Naive B cell (primary cell): ENCODE results near the gene MECP2. TPM values are rescaled to one million over a fixed set of nuclear protein-coding genes. Genes with fewer than 3 reads are reported as not detected.
A peak's percentile ranks its signal among the peaks of the same experiment; 100 is the strongest.

Source experiments
- ATAC-seq, 2 donors: fragments of 150-1000 bp; cut with Tn5 transposase; 2 replicates each; pipeline ENCODE4 v1.10.0; 2021; ENCODE audit warnings: low read depth in 2 of 2, mild to moderate bottlenecking in 2 of 2, moderate library complexity in 2 of 2
- DNase-seq: peaks from one replicate; pipeline ENCODE4 v3.0.0; 2022
- H3K27ac Mint-ChIP-seq, 6 donors: one replicate each; pipeline ENCODE4 v1.8.0; 2020 to 2022; ENCODE audit warnings: mild to moderate bottlenecking in 6 of 6, mixed read lengths in 6 of 6, moderate library complexity in 5 of 6, inconsistent platforms in 2 of 6
- H3K27me3 Mint-ChIP-seq, 3 donors: one replicate each; pipeline ENCODE4 v1.8.0; 2021 to 2022; ENCODE audit warnings: mixed read lengths in 3 of 3, mild to moderate bottlenecking in 1 of 3
- H3K36me3 Mint-ChIP-seq, 2 donors: one replicate each; pipeline ENCODE4 v1.8.0; 2020 to 2022; ENCODE audit warnings: mixed read lengths in 2 of 2, inconsistent platforms in 1 of 2, mild to moderate bottlenecking in 1 of 2
- H3K4me1 Mint-ChIP-seq, 3 donors: one replicate each; pipeline ENCODE4 v1.8.0; 2020 to 2022; ENCODE audit warnings: mixed read lengths in 3 of 3, inconsistent platforms in 1 of 3, mild to moderate bottlenecking in 1 of 3, moderate library complexity in 1 of 3
- H3K4me3 Mint-ChIP-seq, 8 donors: one replicate each; pipeline ENCODE4 v1.8.0; 2020 to 2022; ENCODE audit warnings: mild to moderate bottlenecking in 8 of 8, mixed read lengths in 8 of 8, moderate library complexity in 8 of 8, inconsistent platforms in 2 of 8
- H3K9me3 Mint-ChIP-seq, 7 donors: one replicate each; pipeline ENCODE4 v1.8.0; 2020 to 2022; ENCODE audit warnings: mixed read lengths in 7 of 7, mild to moderate bottlenecking in 5 of 7, inconsistent platforms in 2 of 7, moderate library complexity in 1 of 7
- polyA plus RNA-seq, 6 donors: library from polyadenylated mRNA; unstranded; fragments of 300-500 nt; fragmentation: Illumina TruSeq; gene quantifications; one replicate each; pipeline ENCODE4 v1.2.3, GENCODE V29; 2021; ENCODE audit warnings: low read depth in 6 of 6

The MECP2 gene
- polyA plus RNA-seq, 6 donors from 2014 or later = 4.5 to 21.0 (median 12.8) TPM

- Mint-ChIP-seq H3K27ac (peak overlapping the region in 3 of 6 donors; percentile 30 to 69 (median 50)), H3K27me3 (peaks cover 0 to 7% (median 0%) of the 10 kb centered on the region in 3 donors), H3K4me1 (peaks cover 17 to 31% (median 21%) of the 10 kb centered on the region in 3 donors), H3K9me3 (no peaks in the 10 kb centered on the region), H3K36me3 (peaks cover 0 to 9% of the 10 kb centered on the region in 2 donors), H3K4me3 (peak overlapping the region in 2 of 8 donors; percentile 6 to 23)
- no peak for DNase-seq
- ATAC-seq = no peak
Measured at GRCh38 chrX:154049209-154050112, 48.1 kb downstream of the MECP2 start.

DNA sequence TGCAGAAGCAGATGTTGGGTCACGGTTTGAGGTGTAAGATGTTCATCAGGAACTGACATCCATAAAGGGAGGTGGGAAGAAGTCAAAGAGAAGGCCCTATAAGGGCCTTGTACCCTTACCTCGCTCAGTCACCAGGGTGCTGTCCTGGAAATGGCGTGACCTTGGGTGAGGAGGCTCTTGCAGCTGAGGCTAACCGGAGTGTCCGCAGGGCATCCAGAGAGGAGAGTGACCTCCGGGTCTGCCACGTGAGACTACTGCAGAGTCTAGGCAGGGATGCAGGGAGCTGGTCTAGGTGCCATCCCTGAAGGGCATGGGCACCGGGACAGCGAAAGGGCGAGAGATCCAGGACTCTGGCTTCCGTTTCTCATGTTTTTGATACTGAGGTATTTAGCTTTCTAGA is 49.1 kb downstream of the MECP2 start:
- Mint-ChIP-seq H3K27me3 (peaks cover 0 to 7% (median 0%) of the 10 kb centered on the region in 3 donors), H3K36me3 (peaks cover 0 to 9% of the 10 kb centered on the region in 2 donors), H3K27ac (peak overlapping the region in 1 of 6 donors; percentile 56), H3K4me1 (peaks cover 17 to 31% (median 21%) of the 10 kb centered on the region in 3 donors), H3K9me3 (no peaks in the 10 kb centered on the region), H3K4me3 (no peak overlapping the region)
- ATAC-seq (no peak), DNase-seq (no peak)

GRCh38 chrX:154046940-154047610 is 50.4 kb downstream of the MECP2 start:
- H3K4me1 Mint-ChIP-seq = peaks cover 17 to 30% (median 21%) of the 10 kb centered on the region in 3 donors
- no peak for ATAC-seq
- peaks cover 0 to 7% (median 0%) of the 10 kb centered on the region in 3 donors for H3K27me3 Mint-ChIP-seq

DNA sequence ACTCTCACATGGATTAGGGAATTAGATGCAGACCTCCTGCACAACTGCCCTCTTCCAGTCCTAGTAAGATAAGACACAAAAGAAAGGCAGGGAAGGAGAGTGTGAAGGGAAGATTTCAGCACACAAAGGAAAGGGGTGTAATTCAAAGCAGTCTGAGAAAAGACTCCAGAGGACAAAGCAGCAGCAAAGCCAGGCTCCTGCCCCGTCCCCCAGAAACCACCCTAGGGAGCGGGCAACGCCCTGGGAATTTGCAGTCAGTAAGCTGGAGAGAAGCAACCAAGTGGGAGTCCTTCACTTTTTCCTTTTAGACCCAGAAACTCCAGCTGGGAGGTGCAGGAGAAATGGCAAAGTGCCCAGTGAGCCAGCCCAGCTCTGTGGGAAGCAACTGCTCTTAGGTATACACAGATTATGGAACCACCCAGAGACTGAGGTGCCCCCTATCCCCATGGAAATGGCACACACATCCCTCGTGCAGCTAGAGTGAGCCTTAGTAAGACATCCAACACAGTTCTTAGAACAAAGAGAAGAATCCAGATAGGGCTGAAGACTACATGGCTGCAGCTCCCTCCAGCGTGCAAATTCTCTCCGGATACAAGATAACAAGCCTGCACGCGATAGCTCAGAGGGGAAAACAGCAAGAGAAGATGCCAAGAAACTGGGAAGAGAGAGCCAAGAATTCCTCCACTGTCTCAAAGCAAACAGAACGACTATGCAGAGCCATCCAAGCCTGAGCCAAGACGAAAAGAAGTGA is 51.3 kb downstream of the MECP2 start:
- no peak for ATAC-seq
- H3K4me1 Mint-ChIP-seq = peaks cover 17 to 25% (median 22%) of the 10 kb centered on the region in 3 donors
- H3K27me3 Mint-ChIP-seq = peaks cover 0 to 7% (median 0%) of the 10 kb centered on the region in 3 donors
- peaks cover 0 to 9% of the 10 kb centered on the region in 2 donors for H3K36me3 Mint-ChIP-seq
- no peak overlapping the region for H3K4me3 Mint-ChIP-seq
- no peak for DNase-seq
- H3K27ac Mint-ChIP-seq = peak overlapping the region in 1 of 6 donors; percentile 52
- no peaks in the 10 kb centered on the region for H3K9me3 Mint-ChIP-seq

More at GRCh38 chrX:154046940-154047610, 50.4 kb downstream of the MECP2 start:
- Mint-ChIP-seq H3K36me3 (peaks cover 0 to 9% of the 10 kb centered on the region in 2 donors), H3K27ac (peak overlapping the region in 3 of 6 donors; percentile 45 to 84 (median 73)), H3K4me3 (no peak overlapping the region), H3K9me3 (no peaks in the 10 kb centered on the region)
- no peak for DNase-seq

- peaks cover 0 to 9% of the 10 kb centered on the region in 2 donors for H3K36me3 Mint-ChIP-seq
- DNase-seq (no peak), ATAC-seq (no peak)
- H3K4me1 Mint-ChIP-seq = peaks cover 7 to 23% (median 22%) of the 10 kb centered on the region in 3 donors
- peaks cover 0 to 7% (median 0%) of the 10 kb centered on the region in 3 donors for H3K27me3 Mint-ChIP-seq
- no peaks in the 10 kb centered on the region for H3K9me3 Mint-ChIP-seq
- peak overlapping the region in 2 of 6 donors; percentile 60 to 65 for H3K27ac Mint-ChIP-seq
- no peak overlapping the region for H3K4me3 Mint-ChIP-seq
Measured at GRCh38 chrX:154044091-154044490, 53.4 kb downstream of the MECP2 start.

GRCh38 chrX:154043003-154043763 is 54.3 kb downstream of the MECP2 start:
- Mint-ChIP-seq H3K4me1 (peaks cover 7 to 26% (median 23%) of the 10 kb centered on the region in 3 donors), H3K27ac (peak overlapping the region in 1 of 6 donors; percentile 65)

GRCh38 chrX:154040863-154041262 is 56.7 kb downstream of the MECP2 start:
- Mint-ChIP-seq H3K36me3 (no peaks in the 10 kb centered on the region), H3K27ac (no peak overlapping the region), H3K27me3 (no peaks in the 10 kb centered on the region), H3K4me3 (no peak overlapping the region), H3K9me3 (peaks cover 0 to 2% (median 0%) of the 10 kb centered on the region in 7 donors), H3K4me1 (peaks cover 15 to 23% (median 19%) of the 10 kb centered on the region in 3 donors)
- ATAC-seq = peak in 1 of 2 donors; percentile 35
- DNase-seq = no peak

More at GRCh38 chrX:154043003-154043763, 54.3 kb downstream of the MECP2 start:
- ATAC-seq (no peak), DNase-seq (no peak)
- Mint-ChIP-seq H3K4me3 (no peak overlapping the region), H3K36me3 (peaks cover 0 to 9% of the 10 kb centered on the region in 2 donors), H3K27me3 (peaks cover 0 to 7% (median 0%) of the 10 kb centered on the region in 3 donors), H3K9me3 (no peaks in the 10 kb centered on the region)

DNA sequence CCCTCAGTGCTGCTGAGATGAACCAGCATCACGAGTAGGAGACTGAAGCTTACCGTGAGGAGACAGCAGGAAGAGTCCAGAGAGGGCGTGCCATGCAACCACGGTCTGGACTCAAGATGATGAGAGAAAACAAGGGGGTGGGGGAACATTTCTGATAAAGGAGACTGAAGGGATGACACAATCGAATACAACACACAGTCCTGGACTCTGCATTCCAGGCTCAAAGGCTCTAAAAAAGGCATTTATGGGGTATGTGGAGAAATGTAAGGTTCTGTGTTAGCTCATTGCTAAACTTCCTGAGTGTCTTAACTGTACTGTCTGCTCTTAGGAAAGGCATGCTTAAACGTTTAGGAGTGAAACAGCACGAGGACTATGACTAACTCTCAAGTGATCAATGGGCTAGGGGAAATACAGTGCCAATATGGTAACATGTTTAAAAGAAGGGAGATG is 57.2 kb downstream of the MECP2 start:
- Mint-ChIP-seq H3K4me1 (peaks cover 16 to 23% (median 19%) of the 10 kb centered on the region in 3 donors), H3K27me3 (no peaks in the 10 kb centered on the region), H3K27ac (peak overlapping the region in 2 of 6 donors; percentile 29 to 74), H3K4me3 (no peak overlapping the region), H3K36me3 (no peaks in the 10 kb centered on the region), H3K9me3 (peaks cover 0 to 2% (median 0%) of the 10 kb centered on the region in 7 donors)
- DNase-seq (no peak), ATAC-seq (no peak)

GRCh38 chrX:154039577-154039976 is 57.9 kb downstream of the MECP2 start:
- Mint-ChIP-seq H3K4me3 (no peak overlapping the region), H3K27me3 (no peaks in the 10 kb centered on the region), H3K4me1 (peaks cover 16 to 23% (median 22%) of the 10 kb centered on the region in 3 donors), H3K27ac (peak overlapping the region in 3 of 6 donors; percentile 27 to 82 (median 29)), H3K9me3 (peaks cover 0 to 2% (median 0%) of the 10 kb centered on the region in 7 donors), H3K36me3 (no peaks in the 10 kb centered on the region)
- DNase-seq = no peak
- no peak for ATAC-seq

DNA sequence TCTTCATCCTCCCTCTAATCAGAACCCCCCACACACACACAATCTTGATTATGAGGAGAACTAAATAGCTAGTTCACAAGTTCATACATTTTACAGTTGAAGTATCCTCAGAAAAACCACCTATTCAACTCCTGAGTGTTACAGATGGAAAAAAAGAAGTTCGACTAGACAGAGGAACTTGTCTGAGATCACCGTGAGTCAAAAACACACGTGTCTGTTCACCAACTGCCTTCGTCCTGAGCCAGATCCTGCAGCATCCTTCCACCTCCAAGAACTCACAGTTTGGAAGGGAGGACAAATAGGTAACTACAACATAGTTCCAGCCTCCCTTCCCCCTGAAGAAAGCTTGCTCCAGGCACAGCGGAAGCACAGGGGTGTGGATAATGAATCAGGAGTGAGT is 58.9 kb downstream of the MECP2 start:
- ATAC-seq (no peak), DNase-seq (no peak)
- H3K4me1 Mint-ChIP-seq = peaks cover 16 to 26% (median 22%) of the 10 kb centered on the region in 3 donors
- peaks cover 0 to 2% (median 0%) of the 10 kb centered on the region in 7 donors for H3K9me3 Mint-ChIP-seq
- H3K27me3 Mint-ChIP-seq = no peaks in the 10 kb centered on the region
- peak overlapping the region in 1 of 6 donors; percentile 74 for H3K27ac Mint-ChIP-seq
- no peak overlapping the region for H3K4me3 Mint-ChIP-seq
- H3K36me3 Mint-ChIP-seq = no peaks in the 10 kb centered on the region

DNA sequence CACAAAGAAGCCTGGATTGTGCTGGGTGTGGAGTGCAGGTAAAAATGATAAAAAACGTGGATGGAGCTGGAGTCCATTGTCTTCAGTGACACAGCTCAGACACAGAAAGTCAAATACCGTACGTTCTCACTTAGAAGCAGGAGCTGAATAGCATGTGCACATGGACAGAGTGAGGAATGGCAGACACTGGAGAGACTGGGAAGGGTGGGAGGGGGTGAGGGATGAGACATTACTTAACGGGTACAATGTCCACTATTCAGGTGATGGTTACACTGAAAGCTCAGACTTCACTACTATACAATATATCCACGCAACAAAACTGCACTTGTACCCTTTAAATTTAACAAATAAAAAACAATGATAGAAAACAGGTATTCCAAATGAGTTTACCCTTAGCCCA is 59.8 kb downstream of the MECP2 start:
- Mint-ChIP-seq H3K36me3 (no peaks in the 10 kb centered on the region), H3K4me1 (peaks cover 16 to 28% (median 22%) of the 10 kb centered on the region in 3 donors), H3K27ac (peak overlapping the region in 1 of 6 donors; percentile 65), H3K9me3 (peaks cover 0 to 2% (median 0%) of the 10 kb centered on the region in 7 donors), H3K27me3 (no peaks in the 10 kb centered on the region), H3K4me3 (no peak overlapping the region)
- DNase-seq (no peak), ATAC-seq (no peak)

GRCh38 chrX:154036513-154036912 is 61.0 kb downstream of the MECP2 start:
- peaks cover 16 to 25% (median 22%) of the 10 kb centered on the region in 3 donors for H3K4me1 Mint-ChIP-seq
- no peak for DNase-seq

More at GRCh38 chrX:154036513-154036912, 61.0 kb downstream of the MECP2 start:
- Mint-ChIP-seq H3K36me3 (no peaks in the 10 kb centered on the region), H3K4me3 (no peak overlapping the region), H3K9me3 (peaks cover 0 to 2% (median 0%) of the 10 kb centered on the region in 7 donors), H3K27me3 (no peaks in the 10 kb centered on the region), H3K27ac (peak overlapping the region in 4 of 6 donors; percentile 6 to 85 (median 48))
- ATAC-seq = peak in 1 of 2 donors; percentile 28
